TTC549 (cell line): Measurements from ENCODE around the gene ST6GAL1.
"Not testable (repeated sequence)": the region's sequence is repeated elsewhere in the genome, so short reads cannot be mapped to it uniquely, and the experiment has no call there.

Source experiments
- FAIRE-seq: peaks from 2 replicates; lab custom pipeline; 2012; peaks lifted over from hg19 to GRCh38; lab: Jason Lieb, UNC

ST6GAL1 gene

DNA sequence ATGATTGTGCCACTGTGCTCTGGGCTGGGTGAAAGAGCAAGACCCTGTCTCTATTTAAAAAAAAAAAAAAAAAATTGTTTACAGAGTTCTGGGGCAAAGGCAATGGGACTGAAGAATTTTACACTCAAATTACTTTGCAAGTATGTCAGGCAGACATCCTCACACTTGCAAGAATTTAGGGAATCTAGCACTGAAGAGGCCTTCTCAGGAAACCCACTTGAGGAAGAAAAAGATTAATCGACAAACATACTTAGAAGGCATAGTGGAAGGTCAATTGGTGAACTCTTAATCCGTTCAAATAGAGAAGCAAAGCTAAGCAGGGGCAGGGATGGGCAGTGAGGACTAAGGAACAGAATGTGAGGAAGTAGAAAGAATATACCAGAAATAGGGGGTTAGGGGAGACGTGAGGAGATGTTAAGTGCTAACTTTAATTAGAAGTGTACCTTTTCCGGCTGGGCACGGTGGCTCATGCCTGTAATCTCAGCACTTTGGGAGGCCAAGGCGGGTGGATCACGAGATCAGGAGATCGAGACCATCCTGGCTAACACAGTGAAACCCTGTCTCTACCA lies 15.0 kb downstream of the ST6GAL1 start:
- FAIRE-seq, result no peak

- FAIRE-seq, result no peak
These were observed 16.5 kb downstream of the ST6GAL1 start for GRCh38 chr3:186946756-186947375.

DNA sequence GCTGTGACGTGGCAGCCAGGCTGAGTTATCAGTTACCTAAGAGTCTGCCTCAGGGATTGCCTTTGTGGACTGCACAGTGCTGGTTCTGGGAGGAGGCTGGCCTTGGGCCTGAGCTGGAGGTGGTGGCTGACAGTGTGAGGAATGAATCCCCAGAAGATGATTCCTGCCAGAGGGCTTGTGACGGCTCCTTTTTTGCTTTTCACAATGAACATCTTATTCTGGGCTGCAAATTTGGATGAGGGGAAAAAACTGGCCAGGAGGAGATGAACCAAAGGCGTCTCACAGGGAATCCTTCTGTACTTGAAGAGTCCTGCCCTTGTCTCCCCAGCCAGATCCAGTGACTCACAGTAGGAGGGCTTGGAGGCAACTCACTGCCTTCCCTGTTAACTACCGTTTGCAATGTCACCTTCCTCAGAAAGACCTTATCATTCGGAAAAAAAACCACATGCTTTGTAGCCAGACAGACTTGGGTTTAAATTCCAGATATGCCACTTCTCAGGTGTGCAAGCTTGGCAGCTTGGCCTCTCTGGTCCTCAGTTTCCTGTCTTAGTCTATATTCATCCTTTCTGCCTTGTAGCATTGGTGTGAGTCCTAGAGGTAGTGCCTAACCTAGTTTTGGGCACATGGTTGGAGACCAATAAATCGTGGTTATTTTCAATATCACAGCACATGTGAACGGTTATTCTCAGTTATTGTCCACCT lies 19.1 kb downstream of the ST6GAL1 start:
- FAIRE-seq, result no peak

DNA sequence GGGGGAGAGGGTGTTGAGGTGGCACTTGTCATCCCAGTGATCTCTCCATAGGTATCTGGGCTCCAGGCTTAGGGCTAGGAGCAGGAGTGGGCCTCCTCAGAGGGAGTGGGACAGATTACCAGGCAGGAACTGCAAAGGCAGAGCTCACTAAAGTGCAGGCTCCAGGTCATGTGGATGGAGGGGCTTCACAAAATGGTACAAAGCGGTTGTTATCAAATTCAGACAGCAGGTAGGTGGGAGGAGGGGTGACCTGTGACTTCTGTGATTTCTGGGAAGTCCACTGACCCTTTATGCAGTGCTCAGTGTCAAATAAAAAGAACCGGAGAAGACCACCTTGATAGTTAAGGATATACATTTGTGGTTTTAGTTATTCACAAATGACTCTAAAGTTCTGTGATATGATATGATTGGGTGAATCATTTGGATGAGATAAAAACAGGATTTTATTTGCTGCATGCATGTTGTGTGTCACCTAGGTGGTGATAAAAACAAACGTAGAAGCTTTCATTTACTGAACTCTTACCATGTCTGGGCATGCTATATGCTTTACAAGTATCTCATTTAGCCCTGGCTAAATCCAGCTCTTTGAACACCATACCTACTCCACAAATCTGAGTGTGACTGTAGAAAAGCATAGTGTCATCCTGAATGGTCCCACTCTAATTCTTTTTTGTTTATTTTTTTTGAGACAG lies 20.2 kb downstream of the ST6GAL1 start:
- FAIRE-seq, result no peak

GRCh38 chr3:186951640-186952552 lies 21.6 kb downstream of the ST6GAL1 start:
- no peak for FAIRE-seq

GRCh38 chr3:186953011-186953487 lies 22.7 kb downstream of the ST6GAL1 start:
- no peak for FAIRE-seq

GRCh38 chr3:186953992-186954699 lies 23.8 kb downstream of the ST6GAL1 start:
- not testable (repeated sequence) for FAIRE-seq

- FAIRE-seq, result no peak
These were observed 25.8 kb downstream of the ST6GAL1 start for GRCh38 chr3:186955898-186956696.

GRCh38 chr3:186959029-186959624 lies 28.8 kb downstream of the ST6GAL1 start:
- FAIRE-seq, result no peak

GRCh38 chr3:186960347-186960746 lies 30.0 kb downstream of the ST6GAL1 start:
- no peak for FAIRE-seq

DNA sequence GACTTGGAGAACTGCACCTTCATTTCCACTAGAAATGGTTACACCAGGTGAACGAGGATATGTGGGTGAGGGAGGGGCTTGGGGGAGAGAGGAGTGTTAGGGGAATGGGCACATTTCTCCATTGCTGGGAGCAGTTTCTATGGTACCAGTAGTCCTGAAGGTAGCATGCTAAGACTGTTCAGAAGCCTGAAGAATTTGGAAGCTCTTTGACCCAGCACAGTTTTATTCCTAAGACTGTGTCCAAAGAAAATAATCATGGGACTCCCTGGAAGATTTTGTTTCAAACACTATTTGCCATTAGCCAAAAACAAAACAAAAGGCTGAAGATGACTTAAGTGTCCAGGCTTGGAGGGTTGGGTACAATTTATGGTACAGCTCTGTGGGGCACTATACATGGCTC lies 32.1 kb downstream of the ST6GAL1 start:
- no peak for FAIRE-seq

DNA sequence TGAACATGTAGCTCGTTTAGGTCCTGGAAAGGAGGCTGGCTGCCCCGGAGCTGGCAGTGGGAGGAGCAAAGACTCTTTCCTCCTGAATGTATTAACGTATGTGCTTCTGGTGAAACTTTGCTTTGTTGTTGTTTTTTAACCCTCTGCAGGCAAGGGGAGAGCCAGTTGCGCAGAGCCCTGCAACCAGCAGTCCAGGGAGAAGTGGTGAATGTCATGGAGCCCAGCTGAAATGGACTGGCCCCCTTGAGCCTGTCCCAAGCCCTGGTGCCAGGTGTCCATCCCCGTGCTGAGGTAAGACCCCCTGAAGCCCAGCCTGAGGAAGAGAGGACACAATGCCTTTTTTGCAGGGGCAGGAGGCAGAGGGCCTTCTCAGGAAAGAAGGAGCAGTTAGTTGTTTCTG lies 33.3 kb downstream of the ST6GAL1 start:
- FAIRE-seq, result no peak

- no peak for FAIRE-seq
These were observed 33.7 kb downstream of the ST6GAL1 start for GRCh38 chr3:186964071-186964470.

- no peak for FAIRE-seq
These were observed 34.3 kb downstream of the ST6GAL1 start for GRCh38 chr3:186964616-186965015.

GRCh38 chr3:186965141-186965879 lies 35.0 kb downstream of the ST6GAL1 start:
- no peak for FAIRE-seq

DNA sequence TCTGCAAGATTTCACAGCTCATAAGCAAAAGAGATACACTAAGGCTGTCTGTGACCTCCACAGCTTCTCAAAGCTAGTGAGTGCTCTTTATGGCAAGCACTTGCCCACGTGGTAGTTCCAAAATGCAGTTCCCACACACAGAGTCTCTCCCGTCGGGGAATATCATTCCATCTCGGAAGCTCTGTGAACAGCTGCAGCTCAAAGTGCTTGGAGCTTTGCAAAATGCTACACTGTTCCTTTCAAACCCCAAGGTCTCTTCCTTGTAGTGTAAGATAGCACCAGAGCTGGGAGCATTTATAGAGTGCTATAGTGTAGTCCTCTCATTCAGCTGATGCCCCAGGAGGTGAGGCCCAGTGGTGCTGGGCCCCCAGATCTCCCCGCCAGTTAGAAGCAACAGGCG lies 36.1 kb downstream of the ST6GAL1 start:
- FAIRE-seq, result no peak

DNA sequence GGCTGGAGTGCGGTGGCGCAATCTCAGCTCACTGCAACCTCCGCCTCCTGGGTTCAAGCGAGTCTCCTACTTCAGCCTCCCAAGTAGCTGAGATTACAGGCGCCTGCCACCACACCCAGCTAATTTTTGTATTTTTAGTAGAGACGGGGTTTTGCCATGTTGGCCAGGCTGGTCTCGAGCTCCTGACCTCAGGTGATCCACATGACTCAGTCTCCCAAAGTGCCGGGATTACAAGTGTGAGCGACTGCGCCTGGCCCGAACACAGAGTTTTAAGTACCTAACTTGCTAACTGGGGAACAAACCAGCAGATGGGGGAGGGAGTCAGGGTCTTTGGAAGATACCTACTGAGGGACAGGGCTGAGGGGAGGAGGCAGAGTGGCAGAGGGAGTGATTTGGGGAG lies 36.9 kb downstream of the ST6GAL1 start:
- FAIRE-seq, result not testable (repeated sequence)

GRCh38 chr3:186967686-186968085 lies 37.4 kb downstream of the ST6GAL1 start:
- FAIRE-seq, result no peak

DNA sequence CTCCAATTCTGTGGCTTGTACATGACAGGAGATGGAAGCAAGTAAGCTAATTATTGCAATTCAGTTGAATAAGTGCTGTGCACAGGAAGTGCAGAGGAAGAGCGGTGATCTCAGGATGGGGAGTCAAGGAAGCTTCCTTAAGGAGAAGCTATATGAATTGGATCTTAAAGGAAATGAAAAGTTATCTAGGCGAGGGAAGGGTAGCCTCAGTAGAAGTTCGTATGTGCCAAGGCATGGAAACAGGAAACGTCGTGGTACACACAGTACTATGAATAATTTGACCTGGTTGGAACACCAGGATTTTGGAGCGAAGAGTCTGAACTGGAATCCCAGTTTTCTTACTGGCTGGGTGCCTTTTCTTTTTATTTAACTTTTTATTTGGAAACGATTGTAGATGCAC lies 39.3 kb downstream of the ST6GAL1 start:
- FAIRE-seq, result no peak
